Sigmoid colon (tissue), 4 donors: ENCODE data around the gene TIMD4.

ENCODE experiments used
- POLR2A ChIP-seq, 2 donors: fragments of 450-650 bp; IDR thresholded peaks; one replicate each; pipeline ENCODE4 v1.6.1; 2016; ENCODE audit warnings: antibody characterized with exemption in 2 of 2, mild to moderate bottlenecking in 2 of 2, moderate library complexity in 2 of 2
- POLR2AphosphoS5 ChIP-seq, 4 donors: sonication (generic); formaldehyde crosslinking; IDR thresholded peaks; one replicate each; pipeline ENCODE4 v1.6.1; 2017; ENCODE audit warnings: antibody characterized with exemption in 4 of 4

GRCh38 chr5:156879665-156880285, 83.3 kb downstream of the TIMD4 start:
- no peak for TF ChIP-seq POLR2A (IDR thresholded peaks at IDR 0.05)
- TF ChIP-seq POLR2AphosphoS5 (IDR thresholded peaks at IDR 0.05): no peak
